NCI-H1930 (cell line): ENCODE data around the gene ATG4B.
"Not testable (repeated sequence)": the region's sequence is repeated elsewhere in the genome, so short reads cannot be mapped to it uniquely, and the experiment has no call there.

Experiments
- DNase-seq, 2 experiments: peaks; one replicate each; lab custom pipeline; 2025; lab: John Stamatoyannopoulos, UW

The ATG4B gene

DNA sequence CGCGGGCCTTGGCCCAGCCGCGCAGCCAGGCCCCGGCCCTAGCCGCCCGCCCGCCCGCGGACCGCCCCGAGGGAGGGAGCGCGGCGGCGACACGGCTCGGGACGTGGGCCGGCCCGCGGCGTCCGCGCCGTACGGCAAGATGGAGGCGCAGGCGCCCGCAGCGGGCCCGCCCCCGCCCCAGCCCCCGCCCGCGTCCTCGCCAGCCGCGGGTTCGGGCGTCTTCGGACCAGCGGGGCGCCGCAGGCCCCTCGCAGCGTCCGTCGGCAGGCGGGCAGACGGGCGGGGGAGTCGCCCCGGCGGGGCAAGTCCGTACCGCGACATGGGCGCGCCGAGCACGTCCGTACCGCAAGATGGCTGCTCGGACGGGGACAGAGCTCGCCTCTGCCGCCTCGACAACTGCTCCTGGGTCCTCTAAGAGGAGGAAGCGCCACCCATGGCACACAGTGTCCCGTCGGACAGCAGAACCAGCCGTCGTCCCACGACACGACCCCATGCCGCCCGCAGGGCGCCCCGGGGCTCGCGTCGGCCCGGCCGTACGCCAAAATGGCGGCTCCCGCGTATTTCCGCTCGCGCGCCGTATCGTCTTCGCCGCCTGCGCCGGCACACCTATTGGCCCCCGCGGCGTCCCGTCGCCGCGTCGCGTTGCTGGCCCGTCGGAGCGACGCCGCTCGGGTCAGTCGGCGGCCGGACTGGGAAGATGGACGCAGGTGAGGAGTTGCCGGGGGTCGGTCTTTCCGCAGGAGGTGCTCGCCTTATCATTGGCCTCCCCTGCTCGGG is at the start of gene ATG4B, which contains the start of gene THAP4:
TSS of gene ATG4B (plus strand) at position 676 of the 777 bp plus-strand sequence. CDS start at position 698, 22 bp downstream.
TSS of gene THAP4 (minus strand) at position 141 of the 777 bp plus-strand sequence. CDS start 141 bp downstream, outside the sequence.
- DNase-seq: peak; percentile 83 to 90

GRCh38 chr2:241589863-241590262 is 47.6 kb upstream of the ATG4B start:
- not testable (repeated sequence) for DNase-seq

- not testable (repeated sequence) for DNase-seq
These were observed 46.7 kb upstream of the ATG4B start for GRCh38 chr2:241590496-241591455.

DNA sequence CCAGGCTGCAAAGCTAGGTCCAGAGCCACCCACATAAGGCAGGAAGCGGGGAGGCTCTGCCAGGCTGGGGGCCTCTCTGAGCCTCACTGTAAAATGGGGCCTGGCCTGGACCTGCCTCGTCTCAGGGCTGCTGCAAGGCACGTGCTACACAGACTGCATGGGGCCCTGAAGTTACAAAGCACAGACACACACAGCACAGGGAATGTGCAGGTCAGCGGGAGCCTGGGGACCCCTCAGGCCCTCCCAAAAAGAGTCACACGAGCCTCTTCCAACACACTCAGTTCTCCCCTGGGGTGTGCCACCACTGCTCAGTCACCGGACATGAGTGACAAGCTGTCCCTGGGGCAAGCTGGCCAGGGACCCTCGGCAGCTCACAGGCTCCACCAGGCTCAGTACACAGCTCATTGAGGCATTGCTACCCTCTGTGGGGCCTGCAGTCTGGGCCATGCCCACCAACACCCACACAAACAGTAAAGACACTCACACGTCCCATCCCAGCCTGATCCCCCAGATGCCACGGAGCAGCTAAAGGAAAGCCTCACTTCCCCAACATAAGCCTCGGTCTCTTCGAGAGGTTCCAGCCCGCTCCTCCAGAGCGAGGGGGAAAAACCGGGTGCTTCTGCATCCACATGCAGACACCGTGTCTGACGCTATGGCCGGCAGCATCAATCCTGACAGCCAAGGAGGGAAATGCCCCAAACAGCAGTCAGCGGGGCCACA is 45.2 kb upstream of the ATG4B start:
- no peak for DNase-seq

DNA sequence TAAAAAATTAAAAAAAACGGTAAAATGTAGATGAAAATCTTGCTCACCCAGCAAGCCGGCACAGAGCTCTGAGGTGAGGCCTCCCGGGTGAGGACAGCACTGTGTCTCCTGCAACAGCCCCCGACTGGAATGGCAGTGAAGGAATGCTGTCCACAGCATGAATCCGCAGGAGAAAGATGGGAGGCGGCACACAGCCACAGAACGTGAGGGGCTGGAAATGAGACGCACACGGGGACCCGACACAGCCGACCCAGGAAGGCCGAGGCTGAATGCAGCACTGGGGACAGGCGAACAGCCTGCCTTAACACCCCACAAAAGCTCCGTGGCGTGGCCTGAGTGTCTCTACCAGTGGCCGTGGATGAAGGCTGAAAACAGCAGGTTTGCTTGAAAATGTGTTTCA is 44.2 kb upstream of the ATG4B start:
- DNase-seq: no peak

DNA sequence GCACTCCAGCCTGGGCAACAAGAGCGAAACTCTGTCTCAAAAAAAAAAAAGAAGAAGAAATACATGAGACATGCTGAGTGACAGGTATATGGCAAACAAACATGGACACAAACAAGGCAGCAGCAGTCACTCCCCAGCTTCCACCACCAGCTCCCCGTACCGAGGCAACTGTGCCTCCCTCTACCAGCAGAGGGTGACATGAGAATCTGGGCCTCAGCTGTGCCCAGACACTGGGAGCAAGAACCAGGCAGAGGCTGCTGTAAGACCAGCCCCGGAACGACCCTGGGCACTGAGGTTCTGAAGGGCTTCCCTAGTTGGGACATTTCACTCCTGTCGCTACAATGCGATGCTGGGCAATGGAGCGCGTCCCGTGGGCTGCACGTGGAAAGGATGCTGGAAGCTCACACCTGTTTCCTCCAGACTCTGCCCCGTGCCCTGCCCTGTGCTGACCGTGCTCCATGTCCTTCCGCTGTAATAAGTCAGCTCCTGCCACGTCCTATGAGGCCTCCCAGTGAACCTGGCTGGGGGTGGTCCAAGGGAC is 41.8 kb upstream of the ATG4B start:
- no peak for DNase-seq

DNA sequence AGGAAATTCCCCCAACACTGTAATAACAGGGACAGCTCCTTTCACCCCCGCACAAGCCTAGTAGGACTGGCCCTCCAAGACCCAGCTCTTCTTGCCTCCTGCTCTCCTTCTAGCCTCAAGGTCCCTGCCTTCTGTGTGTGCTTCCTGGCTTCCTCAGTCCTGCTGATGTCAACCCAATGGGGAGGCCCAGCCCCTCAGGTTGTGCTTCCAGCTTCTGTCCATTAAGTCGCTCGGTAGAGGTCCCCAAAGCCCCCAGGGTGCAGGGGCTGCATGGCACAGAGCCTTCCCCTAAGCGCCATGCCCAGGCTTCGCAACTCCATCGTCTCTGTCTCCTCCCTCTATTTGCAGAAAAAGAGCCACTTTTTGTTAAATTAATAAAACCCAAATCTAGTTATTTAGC is 39.9 kb upstream of the ATG4B start:
- DNase-seq: no peak

- no peak for DNase-seq
These were observed 39.4 kb upstream of the ATG4B start for GRCh38 chr2:241598061-241598460.

DNA sequence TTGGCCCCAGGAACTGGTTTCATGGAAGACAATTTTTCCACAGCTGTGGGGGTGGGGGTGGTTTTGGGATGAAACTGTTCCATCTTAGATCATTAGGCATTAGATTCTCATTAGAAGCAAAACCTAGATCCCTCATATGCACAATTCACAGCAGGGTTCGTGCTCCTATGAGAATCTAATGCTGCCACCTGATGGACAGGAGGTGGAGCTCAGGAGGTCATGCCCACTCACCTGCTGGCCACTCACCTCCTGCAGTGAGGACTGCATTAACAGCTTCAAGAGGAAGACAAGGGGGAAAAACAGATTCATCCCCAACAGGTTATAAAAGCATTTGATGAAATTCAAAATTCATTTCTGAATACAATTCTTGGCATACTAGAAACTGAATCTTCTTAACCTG is 39.0 kb upstream of the ATG4B start:
- DNase-seq: no peak

DNA sequence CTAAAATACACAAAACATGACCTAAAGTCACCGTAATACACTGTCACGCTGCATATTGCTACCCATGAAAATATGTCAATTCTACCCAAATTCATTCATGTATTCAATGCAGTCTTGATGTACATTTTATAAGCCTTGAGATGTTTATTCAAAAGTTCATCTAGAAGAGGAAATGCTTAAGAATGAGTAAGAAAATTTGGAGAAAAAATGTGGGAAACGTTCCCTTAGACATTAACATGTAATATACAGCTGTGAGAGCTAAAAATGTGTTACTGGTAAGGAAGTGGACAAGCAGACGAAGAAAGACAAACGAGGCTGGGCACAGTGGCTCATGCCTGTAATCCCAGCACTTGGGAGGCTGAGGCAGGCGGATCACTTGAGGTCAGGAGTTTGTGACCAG is 37.9 kb upstream of the ATG4B start:
- DNase-seq: no peak

DNA sequence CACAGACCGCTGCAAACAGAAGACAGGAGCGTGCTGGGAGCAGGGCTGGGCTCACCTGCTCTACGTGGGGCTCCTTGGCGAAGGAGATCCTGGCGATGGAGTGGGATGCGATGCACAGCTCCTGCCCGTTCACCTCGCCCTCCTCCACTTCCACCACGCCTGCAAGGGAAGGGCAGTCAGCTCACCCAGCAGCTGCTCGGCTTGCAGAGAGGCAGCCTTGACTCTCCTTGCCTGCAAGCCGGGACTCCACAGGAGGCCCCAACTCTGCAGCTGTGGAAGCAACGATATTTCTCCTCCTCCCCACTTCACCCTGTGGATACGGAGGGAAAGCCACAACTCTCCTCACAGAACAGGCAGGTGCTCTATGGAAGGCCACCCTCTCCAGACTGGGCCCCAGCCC is 35.7 kb upstream of the ATG4B start:
- DNase-seq: no peak

DNA sequence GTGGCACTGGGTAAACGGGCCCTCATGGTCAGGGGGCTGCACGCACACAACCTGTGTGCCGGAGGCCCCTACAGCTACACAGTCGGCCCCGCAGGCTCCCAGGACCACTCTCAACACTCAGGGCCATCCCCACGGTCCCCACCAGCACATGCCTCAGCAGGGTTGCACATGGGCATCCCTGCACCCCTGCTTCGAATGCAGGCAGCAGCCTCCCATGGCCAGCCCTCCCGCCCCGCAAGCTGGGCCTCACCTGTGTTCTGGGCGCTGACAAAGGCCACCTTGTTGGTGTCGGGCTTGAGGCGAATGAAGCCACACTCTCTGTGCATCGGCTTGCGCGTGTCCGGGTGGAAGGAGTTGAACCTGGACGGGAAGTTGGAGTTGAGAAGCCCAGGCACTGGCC is 34.8 kb upstream of the ATG4B start:
- DNase-seq: no peak

DNA sequence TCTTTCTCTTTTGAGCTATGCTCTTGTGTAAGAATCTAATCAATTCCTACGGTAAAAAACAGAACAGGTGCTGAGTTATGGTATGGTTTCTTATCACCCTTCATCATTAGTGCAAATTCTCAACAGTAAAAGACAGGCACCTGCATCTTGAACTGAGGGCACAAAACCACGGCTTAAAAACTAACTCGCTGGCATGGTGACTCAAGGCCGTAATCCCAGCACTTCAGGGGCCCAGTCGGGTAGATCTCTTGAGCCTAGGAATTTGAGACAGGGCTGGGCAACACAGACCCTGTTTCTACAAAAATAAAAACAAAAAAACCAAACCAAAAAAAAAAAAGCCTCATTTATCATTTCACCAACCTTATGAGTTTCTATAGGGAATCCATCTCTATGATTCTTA is 33.8 kb upstream of the ATG4B start:
- DNase-seq: no peak

DNA sequence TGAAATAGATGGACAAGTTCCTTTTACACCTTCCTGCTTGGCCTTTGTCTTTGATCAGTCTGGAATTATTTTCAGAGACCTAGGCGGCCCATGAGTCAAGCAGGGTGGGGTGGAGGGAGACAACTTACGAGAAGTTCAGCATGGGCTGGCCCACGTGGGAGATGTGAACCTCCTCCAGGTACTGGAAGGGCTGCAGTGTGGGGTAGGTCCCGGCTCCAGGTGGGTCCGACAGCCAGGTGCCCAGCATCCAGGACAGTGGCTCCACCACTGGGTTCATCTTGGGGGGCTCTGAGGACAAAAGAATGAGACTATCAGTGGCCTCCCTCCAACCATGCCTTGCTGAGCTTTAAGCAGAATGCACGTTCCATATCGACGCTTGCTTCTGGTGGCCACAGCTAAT is 31.3 kb upstream of the ATG4B start:
- DNase-seq: no peak

DNA sequence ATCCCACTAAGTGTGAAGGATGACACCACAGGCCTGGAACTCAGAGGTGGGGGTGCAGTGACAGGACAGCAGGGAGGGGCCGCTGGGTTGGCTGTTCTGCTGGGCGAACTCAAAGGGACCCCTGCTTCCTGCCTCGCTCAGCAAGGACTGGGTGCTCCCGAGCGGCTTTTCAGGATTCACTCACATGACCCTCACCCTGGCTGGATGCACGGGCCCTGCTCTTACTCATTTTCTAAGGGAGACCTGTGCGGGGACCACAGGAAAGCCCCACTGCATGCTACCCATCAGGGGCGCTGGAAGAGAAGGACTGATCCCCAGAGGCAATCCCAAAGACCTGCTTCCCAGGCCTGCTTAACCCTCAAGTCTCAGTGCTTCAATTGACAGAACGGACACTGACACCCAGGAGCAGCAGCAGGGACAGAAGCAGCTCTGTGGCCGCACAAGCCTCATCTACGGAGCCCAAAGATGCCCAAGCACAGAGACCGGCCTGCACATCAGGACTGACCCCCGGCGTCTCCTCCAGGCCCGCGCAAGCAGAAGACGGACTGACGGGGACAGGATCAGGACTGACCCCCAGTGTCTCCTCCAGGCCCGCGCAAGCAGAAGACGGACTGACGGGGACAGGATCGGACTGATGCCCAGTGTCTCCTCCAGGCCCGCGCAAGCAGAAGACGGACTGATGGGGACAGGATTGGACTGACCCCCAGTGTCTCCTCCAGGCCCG is 30.2 kb upstream of the ATG4B start:
- no peak for DNase-seq

- DNase-seq: no peak
These were observed 28.6 kb upstream of the ATG4B start for GRCh38 chr2:241608881-241609280.

DNA sequence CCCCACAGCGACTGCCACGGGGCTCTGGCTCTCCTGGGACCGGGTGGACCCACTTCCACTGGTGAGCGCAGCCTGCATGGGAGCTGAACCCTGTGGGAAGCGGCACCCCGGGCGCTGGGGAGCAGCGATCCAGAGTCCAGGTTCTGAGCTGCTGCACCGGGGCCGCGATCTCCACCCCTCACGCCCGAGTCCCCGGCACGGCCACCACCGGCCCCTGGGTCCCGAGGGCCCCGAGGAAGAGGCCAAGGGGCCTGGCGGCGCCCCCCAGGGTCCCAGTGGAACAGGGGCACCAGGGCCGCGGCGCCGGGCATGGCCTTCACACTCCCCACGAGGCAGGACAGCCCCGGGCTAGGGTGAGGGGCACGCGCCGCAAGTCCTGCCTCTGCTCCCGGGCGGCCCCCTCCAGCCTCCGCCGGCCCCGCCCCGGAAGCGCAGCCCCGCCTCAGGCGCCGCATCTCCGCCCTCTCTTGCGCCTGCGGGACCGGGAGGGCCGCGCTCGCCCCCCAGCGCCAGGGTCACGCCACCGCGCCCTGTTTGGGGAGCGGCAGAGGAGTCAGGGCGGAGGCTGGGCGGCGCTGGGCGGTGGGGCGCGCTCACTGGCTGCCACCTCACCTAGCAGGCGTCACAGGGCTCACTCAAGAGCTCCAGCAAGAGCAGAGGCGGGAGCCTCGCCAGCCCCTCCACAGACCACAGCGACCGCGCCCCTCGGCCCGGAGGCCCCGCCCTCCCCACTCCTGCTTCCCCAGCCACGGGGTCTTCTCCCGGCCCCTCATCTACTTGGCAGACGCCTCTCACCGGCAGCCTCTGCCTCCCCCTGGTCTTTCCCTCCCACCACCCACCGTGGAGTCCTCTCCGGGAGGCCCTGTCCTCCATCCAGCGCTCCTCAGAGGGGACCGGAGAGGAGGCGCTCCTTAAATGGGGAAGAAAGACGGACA is 27.4 kb upstream of the ATG4B start:
- no peak for DNase-seq

DNA sequence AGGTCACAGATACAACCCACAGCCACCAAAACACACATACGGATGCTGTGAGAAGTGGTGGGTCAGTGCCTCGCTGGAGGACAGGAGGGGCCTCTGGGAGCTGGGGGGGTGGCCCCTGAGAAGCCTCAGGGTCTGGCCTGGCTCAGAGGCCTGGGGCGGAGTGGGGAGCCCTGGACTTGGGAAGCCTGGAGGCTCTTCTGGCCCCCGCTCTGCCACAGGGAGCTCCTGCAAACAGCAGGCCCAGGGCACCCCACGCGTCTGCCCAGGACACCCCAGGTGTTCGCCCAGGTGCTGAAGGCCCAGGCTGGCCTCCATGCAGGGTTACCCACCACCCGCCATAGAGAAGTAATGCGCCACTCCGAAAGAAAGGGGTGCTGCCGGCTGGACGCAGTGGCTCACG is 26.4 kb upstream of the ATG4B start:
- no peak for DNase-seq

DNA sequence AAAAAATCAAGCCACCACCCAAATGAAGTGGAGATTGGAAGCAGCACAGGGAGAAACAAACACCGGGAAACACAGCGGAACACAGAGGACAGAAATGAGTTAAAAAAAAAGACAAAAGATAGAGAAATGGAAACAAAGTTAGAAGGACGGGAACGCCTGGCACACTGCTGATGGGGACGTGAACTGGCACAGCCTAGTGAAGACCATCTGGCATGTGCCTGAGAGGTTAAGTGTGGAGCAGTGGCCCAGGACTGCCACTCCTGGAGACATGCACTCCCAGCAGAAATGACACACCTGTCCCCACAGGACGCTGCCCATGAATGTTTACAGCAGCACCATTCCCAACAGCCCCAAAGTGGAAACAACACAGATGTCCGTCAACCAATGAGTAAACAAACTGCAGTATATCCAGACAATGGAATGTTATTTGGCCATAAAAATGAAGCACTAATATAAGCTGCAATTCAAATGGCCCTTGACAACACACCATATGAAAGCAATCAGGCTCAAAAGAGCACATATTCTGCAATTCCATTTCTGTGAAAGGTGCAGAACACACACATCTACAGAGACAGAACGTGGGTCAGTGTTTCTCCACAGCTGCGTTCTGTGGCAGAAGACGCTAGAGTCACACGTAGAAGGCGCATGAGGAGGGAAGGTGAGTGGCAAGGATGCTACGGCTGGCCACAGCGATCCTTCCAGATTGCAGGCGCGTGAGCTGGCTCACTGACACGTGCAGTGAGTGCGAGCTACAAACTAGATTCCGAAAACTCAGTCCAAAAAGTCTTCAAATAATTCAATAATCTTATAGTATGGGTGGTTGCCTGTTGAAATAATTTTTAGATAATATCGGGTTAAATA is 25.1 kb upstream of the ATG4B start:
- DNase-seq: no peak
